ENCODE measurements around the gene EGR2. TPM values are rescaled to one million over a fixed set of nuclear protein-coding genes. Genes with fewer than 3 reads are reported as not detected.

EGR2 gene
- 0.22 and 1.6 TPM in 2 replicates for total RNA-seq

GRCh38 chr10:62816331-62817120 lies at the start of gene EGR2:
TSS of gene EGR2 (minus strand) at chr10:62816366. CDS start at chr10:62816029, 337 bp downstream.

GRCh38 chr10:62804356-62805230 lies 11.6 kb downstream of the EGR2 start, which contains the start of gene ADO:
TSS of gene ADO (plus strand) at chr10:62804720. CDS start at chr10:62805060, 340 bp downstream.

Other genes starting within 250 kb of the EGR2 start
- 26.9 and 34.5 TPM in 2 replicates for gene ADO, start 11.6 kb downstream of the EGR2 start, total RNA-seq